Caki2 (cell line): ENCODE measurements around the gene ING4. TPM values are rescaled to one million over a fixed set of nuclear protein-coding genes. Genes with fewer than 3 reads are reported as not detected.
A peak's percentile ranks its signal among the peaks of the same experiment; 100 is the strongest.
"Not testable (repeated sequence)": the region's sequence is repeated elsewhere in the genome, so short reads cannot be mapped to it uniquely, and the experiment has no call there.

Source experiments
- DNase-seq: peaks from one replicate; pipeline ENCODE4 v3.0.0-alpha.2; 2015; ENCODE audit warnings: low read depth
- in situ Hi-C: cut with HindIII; loops from 2 replicates; pipeline ENCODE4 v1.10.0; 2016; ENCODE audit warnings: low sequenced_read_pairs, low pct_unique_long_range_greater_than_20kb, mixed read lengths
- total RNA-seq: library from RNA; depleted of rRNA; stranded (reverse); fragments of >200 nt; shearing (Covaris generic); gene quantifications from 2 replicates; pipeline ENCODE4 v1.2.3, GENCODE V29; 2014; ENCODE audit warnings: low replicate concordance; rRNA removed

The ING4 gene
- total RNA-seq, result 23.2 and 35.3 TPM in 2 replicates

GRCh38 chr12:6662906-6663742, at the start of gene ING4:
TSS of gene ING4 (minus strand) at chr12:6663119. CDS start at chr12:6663101, 18 bp downstream.
- DNase-seq, result peak; percentile 99
- in situ Hi-C loops, result no loop called here

DNA sequence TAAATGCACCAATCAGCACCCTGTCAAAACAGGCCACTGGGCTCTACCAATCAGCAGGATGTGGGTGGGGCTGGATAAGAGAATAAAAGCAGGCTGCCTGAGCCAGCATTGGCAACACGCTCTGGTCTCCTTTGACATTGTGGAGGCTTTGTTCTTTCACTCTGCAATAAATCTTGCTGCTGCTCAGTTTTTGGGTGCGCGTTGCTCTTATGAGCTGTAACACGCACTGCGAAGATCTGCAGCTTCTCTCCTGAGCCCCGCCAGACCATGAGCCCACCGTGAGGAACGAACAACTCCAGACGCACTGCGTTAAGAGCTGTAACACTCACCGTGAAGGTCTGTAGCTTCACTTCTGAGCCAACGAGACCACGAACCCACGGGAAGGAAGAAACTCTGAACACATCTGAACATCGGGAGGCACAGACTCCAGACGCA, 46.1 kb upstream of the ING4 start:
- in situ Hi-C loops, result no loop called here
- no peak for DNase-seq

- in situ Hi-C loops, DNase-seq: not testable (repeated sequence)
Measured at GRCh38 chr12:6708351-6708750, 45.4 kb upstream of the ING4 start.

DNA sequence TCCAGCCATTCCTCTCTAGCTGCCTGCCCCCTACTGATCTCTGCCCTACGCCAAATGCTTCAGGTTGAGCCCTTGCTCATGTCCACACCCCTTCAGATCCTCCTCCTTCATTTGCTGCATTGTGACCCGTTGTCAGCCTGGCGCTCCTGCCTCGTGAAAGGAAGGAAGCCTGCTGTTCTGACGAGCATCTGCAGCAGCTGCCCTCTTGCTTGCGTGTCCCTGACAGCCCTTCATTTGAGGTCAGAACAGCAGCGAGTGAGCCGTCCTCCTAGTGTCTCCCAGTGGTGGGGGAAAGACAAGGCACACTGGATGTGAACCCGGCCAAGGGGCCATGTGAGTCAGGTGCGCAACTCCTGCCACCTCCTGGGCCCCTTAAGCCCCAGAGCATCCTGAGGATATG, 40.7 kb upstream of the ING4 start:
- no peak for DNase-seq
- in situ Hi-C loops, result no loop called here

DNA sequence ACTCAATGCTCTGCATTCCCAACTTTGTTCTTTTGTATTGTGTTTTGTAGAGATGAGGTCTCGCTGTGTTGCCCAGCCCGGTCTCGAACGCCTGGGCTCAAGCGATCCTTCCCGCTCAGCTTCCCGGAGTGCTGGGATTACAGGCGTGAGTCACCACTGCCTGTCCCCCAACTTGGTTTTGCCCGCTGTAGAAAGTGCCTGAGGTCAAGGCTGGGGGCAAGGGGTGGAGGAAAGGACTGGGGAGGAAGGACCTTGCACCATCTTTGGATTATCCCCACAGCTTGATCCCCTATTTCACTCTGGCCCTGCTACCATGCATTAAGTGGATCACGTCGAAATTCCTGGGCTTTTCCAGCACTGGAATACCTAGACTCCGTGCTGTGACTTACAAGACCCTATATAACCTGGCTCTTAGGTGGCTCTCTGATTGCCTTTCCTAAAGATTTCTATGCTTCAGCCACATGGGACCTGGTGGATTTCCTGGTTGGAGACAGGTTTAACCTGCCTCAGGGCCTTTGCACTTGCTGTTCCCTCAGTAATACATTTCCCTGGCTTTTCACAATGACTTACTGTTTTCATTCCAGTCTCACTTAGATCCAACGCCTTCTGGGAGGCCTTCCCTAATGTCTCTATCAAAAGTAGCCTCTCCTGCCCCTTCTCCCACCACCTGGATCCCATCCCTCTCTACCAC, 38.3 kb upstream of the ING4 start:
- in situ Hi-C loops, result no loop called here
- DNase-seq, result no peak

DNA sequence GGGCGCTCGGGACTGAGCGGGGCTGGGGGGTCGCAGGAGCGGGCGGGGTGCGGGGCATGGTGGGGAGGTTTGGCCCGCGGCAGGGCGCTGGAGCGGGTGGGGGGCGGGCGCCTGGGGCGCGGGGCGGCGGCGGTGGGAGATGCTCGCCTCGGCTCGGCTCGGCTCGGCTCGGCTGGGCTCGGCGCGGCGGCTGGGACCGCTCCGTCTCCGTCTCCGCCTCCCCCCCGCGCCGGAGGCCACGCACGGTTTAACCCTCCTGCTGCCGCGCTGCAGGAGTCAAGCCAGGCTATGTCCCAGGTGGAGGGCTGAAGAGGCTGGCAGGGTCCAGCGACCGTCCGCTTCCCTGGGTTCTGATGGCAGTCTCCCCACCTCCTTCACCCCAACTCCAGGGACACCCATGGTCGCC, 37.7 kb upstream of the ING4 start, which contains the start of gene PIANP:
TSS of gene PIANP (minus strand) at position 170 of the 406 bp plus-strand sequence. CDS start 2,754 bp downstream, outside the sequence.
- in situ Hi-C loops, result no loop called here
- DNase-seq, result no peak

DNA sequence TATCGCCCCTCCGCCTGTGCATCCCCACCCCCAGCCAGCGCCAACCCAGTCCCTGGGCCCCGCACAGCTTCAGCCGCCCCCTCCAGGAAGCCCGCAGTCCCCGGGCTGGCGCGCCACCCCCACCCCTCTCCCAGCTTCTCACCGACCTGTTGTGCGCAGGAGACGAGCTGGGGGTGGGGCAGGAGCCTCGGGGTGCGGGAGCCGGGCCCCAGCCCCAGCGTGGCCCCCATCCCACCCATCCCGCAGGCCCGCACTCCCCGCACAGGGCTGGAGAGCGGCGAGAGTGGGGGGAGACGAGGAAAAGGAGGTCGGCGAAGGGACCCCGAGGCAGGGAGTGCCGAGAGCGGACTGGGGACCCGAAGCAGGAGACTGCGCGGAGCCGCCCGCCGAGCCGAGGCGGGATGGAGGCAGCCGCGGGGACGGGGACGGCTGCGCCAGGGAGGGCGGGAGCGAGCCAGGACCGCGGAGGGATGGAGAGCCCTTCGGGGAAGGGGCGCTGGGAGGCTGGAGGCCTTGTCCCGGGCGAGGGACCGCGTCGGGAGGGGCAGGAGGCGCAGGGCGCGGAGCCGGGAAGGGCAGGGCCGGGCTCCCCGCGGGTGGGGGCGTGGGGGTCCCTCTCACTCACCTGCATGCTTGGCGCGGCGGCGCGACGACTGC, 37.2 kb upstream of the ING4 start:
- no peak for DNase-seq
- in situ Hi-C loops, result no loop called here

- in situ Hi-C loops, result no loop called here
- no peak for DNase-seq
Measured at GRCh38 chr12:6699259-6699988, 36.5 kb upstream of the ING4 start.

DNA sequence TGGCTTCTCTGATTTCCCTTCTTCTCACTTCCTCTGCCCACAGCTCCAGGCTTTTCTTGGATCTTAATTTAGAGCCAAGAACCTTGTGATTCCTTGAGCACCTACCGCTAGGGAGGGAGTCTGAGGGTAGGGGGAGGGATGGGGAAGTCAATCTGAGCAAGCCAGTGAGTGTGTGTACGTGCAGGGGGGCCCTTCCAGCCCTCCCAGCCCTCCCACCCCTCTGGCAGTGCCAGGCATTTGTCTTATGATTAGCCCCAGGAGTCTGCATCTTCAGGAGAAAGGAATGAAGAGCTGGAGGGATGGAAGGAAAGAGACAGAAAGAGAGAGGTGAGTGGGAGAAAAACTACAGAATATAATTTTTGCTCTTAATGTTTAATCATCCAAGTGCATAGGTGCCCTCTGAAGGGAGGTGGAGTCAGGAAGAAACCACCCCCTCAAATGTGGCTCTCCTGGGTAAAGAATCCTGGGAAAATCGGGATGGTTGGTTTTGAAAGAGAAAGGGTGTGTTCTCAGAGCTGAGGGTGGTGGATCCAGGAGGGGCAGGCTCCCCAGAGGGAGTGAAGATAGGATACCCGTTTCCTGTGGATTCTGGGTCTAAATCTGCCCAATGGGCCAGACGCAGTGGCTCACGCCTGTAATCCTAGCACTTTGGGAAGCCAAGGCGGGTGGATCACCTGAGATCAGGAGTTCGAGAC, 35.6 kb upstream of the ING4 start:
- in situ Hi-C loops, result no loop called here
- DNase-seq, result no peak

DNA sequence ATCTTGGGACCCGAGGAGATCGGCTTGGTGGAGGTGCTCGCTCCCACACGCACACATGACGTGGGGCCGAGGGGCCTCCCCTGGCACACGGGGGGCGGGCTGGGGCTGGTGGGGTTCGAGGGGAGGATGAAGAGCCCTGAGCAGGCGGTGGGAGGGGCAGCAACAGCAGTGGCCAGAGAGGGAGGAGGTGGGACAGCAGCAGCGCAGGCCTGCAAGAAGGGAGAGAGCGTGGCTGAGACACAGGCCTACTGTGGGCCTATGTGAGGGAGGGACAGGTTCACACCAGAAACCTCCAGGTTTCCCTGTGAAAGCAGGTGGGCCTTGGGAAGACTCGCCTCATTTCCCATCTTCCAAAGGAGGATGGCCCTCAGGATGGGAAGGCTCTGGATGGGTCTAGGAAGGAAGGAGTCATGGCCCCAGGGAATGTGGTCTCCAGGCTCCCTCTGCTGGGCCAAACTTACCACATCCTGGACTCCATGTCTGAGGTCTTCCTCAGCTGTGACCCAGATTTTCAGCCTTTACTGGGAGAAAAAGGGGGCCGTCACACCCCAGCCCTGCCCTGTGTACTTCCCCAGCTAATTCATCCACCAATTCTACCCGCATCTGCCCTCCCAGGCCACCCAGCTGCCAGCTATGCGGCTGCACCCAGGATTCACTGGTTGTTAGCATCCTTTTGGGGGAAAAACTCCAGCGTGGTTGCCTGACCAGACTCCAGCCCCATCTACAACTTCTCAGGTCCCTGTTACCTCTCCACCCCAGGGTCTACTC, 34.8 kb upstream of the ING4 start:
- in situ Hi-C loops, result no loop called here

GRCh38 chr12:6696690-6697583, 34.0 kb upstream of the ING4 start:
- in situ Hi-C loops, result no loop called here
- no peak for DNase-seq

More for the DNA sequence above, 34.8 kb upstream of the ING4 start:
- peak; percentile 33 for DNase-seq

GRCh38 chr12:6695313-6696045, 32.6 kb upstream of the ING4 start:
- in situ Hi-C loops, result no loop called here
- no peak for DNase-seq

- no peak for DNase-seq
- in situ Hi-C loops, result no loop called here
Measured at GRCh38 chr12:6694701-6695100, 31.8 kb upstream of the ING4 start.

DNA sequence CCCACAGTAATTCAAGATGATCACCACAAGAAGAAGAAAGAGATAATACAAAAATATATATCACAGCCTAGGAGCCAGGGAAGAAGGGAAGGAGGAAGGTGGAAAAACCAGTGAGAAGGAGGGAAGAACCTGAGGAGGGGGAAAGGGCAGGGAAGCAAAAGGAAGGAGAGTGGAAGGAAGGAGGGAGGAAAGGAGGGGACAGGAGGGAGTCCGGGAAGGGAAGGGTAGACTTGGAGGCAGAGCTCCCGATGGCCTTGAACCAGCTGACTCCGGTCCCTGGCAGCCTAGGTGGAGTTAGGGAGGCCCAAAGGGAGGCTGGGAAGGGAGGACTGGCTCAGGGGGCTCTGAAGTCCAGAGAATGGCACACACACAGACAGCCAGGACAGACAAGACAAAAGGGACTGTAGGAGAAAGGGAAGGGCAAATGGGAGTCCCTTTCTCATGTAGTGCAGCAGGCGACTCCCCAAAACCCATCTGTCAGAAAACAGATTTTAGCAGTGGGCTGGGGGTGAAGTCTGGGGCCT, 31.0 kb upstream of the ING4 start:
- no peak for DNase-seq
- in situ Hi-C loops, result no loop called here

GRCh38 chr12:6692888-6693287, 30.0 kb upstream of the ING4 start:
- DNase-seq, result no peak
- in situ Hi-C loops, result no loop called here
